HepG2 (cell line): ENCODE data around the gene UNC119B. TPM values are rescaled to one million over a fixed set of nuclear protein-coding genes. Genes with fewer than 3 reads are reported as not detected.

Experiments used
- ATAC-seq: fragments of 200-7000 bp; cut with Tn5 transposase; 3 replicates; pipeline ENCODE4 v1.9.1; 2020; ENCODE audit warnings: mild to moderate bottlenecking, moderate library complexity
- BruUV-seq: library from RNA; stranded (reverse); fragments of 400-500 nt; replicated peaks from 2 replicates; lab custom pipeline; 2021; lab: Mats Ljungman, UMichigan
- CTCF ChIA-PET: fragments of 300-600 bp; formaldehyde crosslinking; extraction: SDS; loops from one replicate; lab custom pipeline; 2021; ENCODE audit warnings: low total read pairs, inconsistent platforms, low intra/inter-chr PET ratio; lab: Yijun Ruan, JAX
- POLR2A ChIA-PET: fragments of 350-600 bp; sonication (Branson Sonifier 250); formaldehyde crosslinking; loops from one replicate; lab custom pipeline; 2020; ENCODE audit warnings: antibody characterized with exemption, inconsistent platforms; lab: Yijun Ruan, JAX
- DNase-seq: peaks from one replicate; pipeline ENCODE4 v3.0.0-alpha.2; 2015; ENCODE audit warnings: low spot score
- FAIRE-seq: peaks from 3 replicates; lab custom pipeline; 2011; peaks lifted over from hg19 to GRCh38; lab: Jason Lieb, UNC
- H2AFZ ChIP-seq: one replicate; pipeline ENCODE4 v1.6.1; 2011; ENCODE audit warnings: low read length, inconsistent platforms
- H3K27ac ChIP-seq: fragments of 300-600 bp; 3 replicates; pipeline ENCODE4 v1.8.0; 2011; ENCODE audit warnings: mixed run types, mild to moderate bottlenecking, mixed read lengths, low read length, inconsistent platforms; ENCODE audit not compliant: insufficient read depth; ENCODE audit errors: extremely low read length
- H3K27me3 ChIP-seq, 2 experiments: fragments of 200-600 bp in 1 of 2; 2 replicates in 1 of 2; 3 replicates in 1 of 2; pipeline versions ENCODE4 v1.6.0 to v1.8.0; 2011; ENCODE audit warnings: low read length in 2 of 2, mild to moderate bottlenecking in 2 of 2, moderate library complexity in 2 of 2, inconsistent platforms in 1 of 2; ENCODE audit not compliant: insufficient read depth in 2 of 2, control insufficient read depth in 1 of 2
- H3K36me3 ChIP-seq, 2 experiments: fragments of 200-600 bp in 1 of 2; replicated peaks in 1 of 2; 2 replicates in 1 of 2; 3 replicates in 1 of 2; pipeline versions ENCODE4 v1.5.1 to v1.8.0; 2011; ENCODE audit warnings: low read length in 2 of 2, inconsistent platforms in 1 of 2; ENCODE audit not compliant: insufficient read depth in 2 of 2, control insufficient read depth in 1 of 2
- H3K4me1 ChIP-seq: 2 replicates; pipeline ENCODE4 v1.5.1; 2012; ENCODE audit warnings: low read length, inconsistent platforms; ENCODE audit not compliant: insufficient read depth
- H3K4me2 ChIP-seq: 2 replicates; pipeline ENCODE4 v1.6.0; 2011; ENCODE audit warnings: low read depth, low read length, inconsistent platforms
- H3K4me3 ChIP-seq, 3 experiments: fragments of 200-600 bp in 1 of 3; sonication (generic), shearing (Covaris generic) in 1 of 3; replicated peaks in 1 of 3; 2 replicates each; pipeline ENCODE4 v1.5.1; 2011 to 2016; ENCODE audit warnings: low read length in 3 of 3, inconsistent platforms in 2 of 3, low read depth in 2 of 3, mild to moderate bottlenecking in 2 of 3, control low read depth in 1 of 3, mixed read lengths in 1 of 3; ENCODE audit not compliant: insufficient read depth in 1 of 3
- H3K79me2 ChIP-seq: one replicate; pipeline ENCODE4 v1.6.1; 2011; ENCODE audit warnings: low read length, inconsistent platforms; ENCODE audit not compliant: insufficient read depth
- H3K9ac ChIP-seq: 2 replicates; pipeline ENCODE4 v1.6.0; 2011; ENCODE audit warnings: mild to moderate bottlenecking, low read depth, low read length, inconsistent platforms; ENCODE audit not compliant: insufficient read depth
- H3K9me3 ChIP-seq: 2 replicates; pipeline ENCODE4 v1.5.1; 2012; ENCODE audit warnings: mild to moderate bottlenecking, low read length
- H4K20me1 ChIP-seq: 2 replicates; pipeline ENCODE4 v1.6.0; 2011; ENCODE audit warnings: inconsistent platforms, mild to moderate bottlenecking, low read length, moderate library complexity; ENCODE audit not compliant: insufficient read depth
- ADNP ChIP-seq: sonication (generic); formaldehyde crosslinking; IDR thresholded peaks from 2 replicates; pipeline ENCODE4 v1.4.0; 2020; ENCODE audit warnings: missing genetic modification reagents
- CBX1 ChIP-seq: IDR thresholded peaks from one replicate; pipeline ENCODE4 v1.6.1; 2016; ENCODE audit warnings: antibody characterized with exemption, low read depth
- E2F2 ChIP-seq: sonication (generic); formaldehyde crosslinking; IDR thresholded peaks from 2 replicates; pipeline ENCODE4 v1.4.0; 2020; ENCODE audit warnings: missing genetic modification reagents, borderline replicate concordance
- FUBP1 ChIP-seq: sonication (generic); formaldehyde crosslinking; IDR thresholded peaks from 2 replicates; pipeline ENCODE4 v1.5.1; 2020; ENCODE audit warnings: missing genetic modification reagents, mild to moderate bottlenecking, borderline replicate concordance
- HOMEZ ChIP-seq: IDR thresholded peaks from 2 replicates; pipeline ENCODE4 v1.6.1; 2016; ENCODE audit warnings: low read depth
- KMT2A ChIP-seq: sonication (generic); formaldehyde crosslinking; IDR thresholded peaks from 2 replicates; pipeline ENCODE4 v1.4.0; 2020; ENCODE audit warnings: missing genetic modification reagents
- MEIS1 ChIP-seq: sonication (generic); formaldehyde crosslinking; IDR thresholded peaks from 2 replicates; pipeline ENCODE4 v1.9.0; 2021; ENCODE audit warnings: mild to moderate bottlenecking, missing genetic modification reagents, moderate library complexity, borderline replicate concordance
- PPARG ChIP-seq: conservative IDR thresholded peaks from 2 replicates; pipeline ENCODE4 v1.6.1; 2016; ENCODE audit warnings: missing biosample characterization, missing genetic modification reagents
- PRMT3 ChIP-seq: sonication (generic); formaldehyde crosslinking; IDR thresholded peaks from 2 replicates; pipeline ENCODE4 v1.8.1; 2022; ENCODE audit warnings: low read depth, mild to moderate bottlenecking, moderate library complexity, missing genetic modification reagents, borderline replicate concordance
- RNF2 ChIP-seq: fragments of 450-650 bp; conservative IDR thresholded peaks from 2 replicates; pipeline ENCODE4 v1.6.1; 2016; ENCODE audit warnings: low read depth
- RXRB ChIP-seq: IDR thresholded peaks from 2 replicates; pipeline ENCODE4 v1.6.1; 2016; ENCODE audit warnings: borderline replicate concordance, missing genetic modification reagents, missing compliant biosample characterization
- SMAD1 ChIP-seq: sonication (generic); formaldehyde crosslinking; IDR thresholded peaks from 2 replicates; pipeline ENCODE4 v1.4.0; 2020; ENCODE audit warnings: missing genetic modification reagents, low read depth, mild to moderate bottlenecking, borderline replicate concordance
- ZBTB49 ChIP-seq: sonication (generic); formaldehyde crosslinking; IDR thresholded peaks from 2 replicates; pipeline ENCODE4 v1.4.0; 2020; ENCODE audit warnings: missing genetic modification reagents, borderline replicate concordance
- ZNF124 ChIP-seq: sonication (generic); formaldehyde crosslinking; IDR thresholded peaks from 2 replicates; pipeline ENCODE4 v1.4.0; 2020; ENCODE audit warnings: missing genetic modification reagents
- ZNF282 ChIP-seq: fragments of 450-650 bp; IDR thresholded peaks from 2 replicates; pipeline ENCODE4 v1.6.1; 2018; ENCODE audit not compliant: partially characterized antibody
- ZNF644 ChIP-seq: IDR thresholded peaks from 2 replicates; pipeline ENCODE4 v1.6.1; 2016; ENCODE audit warnings: low read depth
- ZNF678 ChIP-seq: sonication (generic); formaldehyde crosslinking; IDR thresholded peaks from 2 replicates; pipeline ENCODE4 v1.4.0; 2020; ENCODE audit warnings: mild to moderate bottlenecking, missing genetic modification reagents
- ZNF7 ChIP-seq: IDR thresholded peaks from 2 replicates; pipeline ENCODE4 v1.6.1; 2016; ENCODE audit warnings: missing biosample characterization, missing genetic modification reagents
- WGBS: methylation state at CpG from one replicate; pipeline ENCODE4 v1.1.6; 2017; ENCODE audit warnings: low lambda C conversion rate; 5-methylcytosine and 5-hydroxymethylcytosine counted together
- in situ Hi-C: cut with HindIII; loops from 2 replicates; pipeline ENCODE4 v1.10.0; 2017; ENCODE audit warnings: low pct_unique_long_range_greater_than_20kb; ENCODE audit not compliant: extremely low pct_ligation_motif_present
- intact Hi-C: fragments of 100-400 bp; cut with micrococcal nuclease; formaldehyde crosslinking; loops from one replicate; pipeline ENCODE4 v1.10.0; 2022; ENCODE audit not compliant: unreplicated experiment
- polyA plus RNA-seq, 8 experiments: library from polyadenylated mRNA; depleted of rRNA in 3 of 8; stranded (reverse) in 7 of 8; unstranded in 1 of 8; fragments of >200 nt; fragmentation: Illumina TruSeq in 4 of 8; extraction: Trizol in 4 of 8; gene quantifications; 2 replicates each; pipeline versions ENCODE4 v1.2.1 to v1.2.3, GENCODE V29; 2011 to 2016; ENCODE audit warnings: low read depth in 4 of 8, missing spikeins in 1 of 8, mixed read lengths in 1 of 8; ENCODE audit not compliant: insufficient read depth in 1 of 8
- total RNA-seq, 5 experiments: library from RNA; depleted of rRNA; stranded (reverse); fragments of >200 nt; fragmentation: Illumina TruSeq; extraction: Trizol; gene quantifications; 2 replicates each; pipeline ENCODE4 v1.2.3, GENCODE V29; 2016; ENCODE audit warnings: low read depth in 1 of 5
- TF ChIP-seq, protein P1 (sequence below): sonication (generic); formaldehyde crosslinking; IDR thresholded peaks from 2 replicates; pipeline ENCODE4 v1.4.0; 2020; ENCODE audit warnings: missing genetic modification reagents

Gene UNC119B
- total and polyA plus RNA-seq, 2 of the 13 experiments (the other 11 are each of a cell fraction or from before 2014, with no cell fraction given), result 19.6 to 19.7 TPM

GRCh38 chr12:120718055-120718454, 7.8 kb downstream of the UNC119B start:
- intact Hi-C loops, result no loop called here
- no peaks in the 10 kb centered on the region for H4K20me1 ChIP-seq
- no peak for ATAC-seq

More at GRCh38 chr12:120718055-120718454, 7.8 kb downstream of the UNC119B start:
- Histone ChIP-seq H3K27ac (no peak overlapping the region), H2AFZ (no peak overlapping the region), H3K27me3 (no peaks in the 10 kb centered on the region), H3K9ac (no peak overlapping the region), H3K4me2 (no peak overlapping the region), H3K9me3 (no peaks in the 10 kb centered on the region)
- POLR2A ChIA-PET, result no interaction called here
- DNase-seq (no peak), FAIRE-seq (no peak)
- in situ Hi-C loops, result no loop called here
- 92% methylated on average over 6 of the region's 9 CpGs for WGBS
- CTCF ChIA-PET, result no interaction called here
- TF ChIP-seq ZNF124 (CRISPR knock-in tag) (no peak), FUBP1 (CRISPR knock-in tag) (no peak), ZNF282 (no peak), HOMEZ (CRISPR knock-in tag) (no peak), ZNF644 (CRISPR knock-in tag) (no peak), CBX1 (no peak), RNF2 (no peak), SMAD1 (CRISPR knock-in tag) (no peak), PRMT3 (CRISPR knock-in tag) (no peak), KMT2A (CRISPR knock-in tag) (no peak), ZNF678 (CRISPR knock-in tag) (no peak), MEIS1 (CRISPR knock-in tag) (no peak), PPARG (CRISPR knock-in tag) (no peak), RXRB (CRISPR knock-in tag) (no peak), ZBTB49 (CRISPR knock-in tag) (no peak), ZNF7 (no peak), ADNP (CRISPR knock-in tag) (no peak), E2F2 (CRISPR knock-in tag) (no peak)
- TF ChIP-seq, protein P1, sequence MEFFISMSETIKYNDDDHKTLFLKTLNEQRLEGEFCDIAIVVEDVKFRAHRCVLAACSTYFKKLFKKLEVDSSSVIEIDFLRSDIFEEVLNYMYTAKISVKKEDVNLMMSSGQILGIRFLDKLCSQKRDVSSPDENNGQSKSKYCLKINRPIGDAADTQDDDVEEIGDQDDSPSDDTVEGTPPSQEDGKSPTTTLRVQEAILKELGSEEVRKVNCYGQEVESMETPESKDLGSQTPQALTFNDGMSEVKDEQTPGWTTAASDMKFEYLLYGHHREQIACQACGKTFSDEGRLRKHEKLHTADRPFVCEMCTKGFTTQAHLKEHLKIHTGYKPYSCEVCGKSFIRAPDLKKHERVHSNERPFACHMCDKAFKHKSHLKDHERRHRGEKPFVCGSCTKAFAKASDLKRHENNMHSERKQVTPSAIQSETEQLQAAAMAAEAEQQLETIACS, result no peak
- TF ChIP-seq, all 625 proteins: peak for 0
- Histone ChIP-seq H3K79me2 (no peaks in the 10 kb centered on the region), H3K36me3 (peaks cover 9 to 65% of the 10 kb centered on the region in 2 experiments), H3K4me1 (peaks cover 23% of the 10 kb centered on the region), H3K4me3 (no peak overlapping the region)
- no TSS peak for BruUV-seq
